ENCODE results near the gene FOXE3.

Gene FOXE3

GRCh38 chr1:47406966-47407365, 9.1 kb upstream of the FOXE3 start:
- no peak for DNase-seq

GRCh38 chr1:47407481-47407880, 8.6 kb upstream of the FOXE3 start:
- DNase-seq, result no peak

DNA sequence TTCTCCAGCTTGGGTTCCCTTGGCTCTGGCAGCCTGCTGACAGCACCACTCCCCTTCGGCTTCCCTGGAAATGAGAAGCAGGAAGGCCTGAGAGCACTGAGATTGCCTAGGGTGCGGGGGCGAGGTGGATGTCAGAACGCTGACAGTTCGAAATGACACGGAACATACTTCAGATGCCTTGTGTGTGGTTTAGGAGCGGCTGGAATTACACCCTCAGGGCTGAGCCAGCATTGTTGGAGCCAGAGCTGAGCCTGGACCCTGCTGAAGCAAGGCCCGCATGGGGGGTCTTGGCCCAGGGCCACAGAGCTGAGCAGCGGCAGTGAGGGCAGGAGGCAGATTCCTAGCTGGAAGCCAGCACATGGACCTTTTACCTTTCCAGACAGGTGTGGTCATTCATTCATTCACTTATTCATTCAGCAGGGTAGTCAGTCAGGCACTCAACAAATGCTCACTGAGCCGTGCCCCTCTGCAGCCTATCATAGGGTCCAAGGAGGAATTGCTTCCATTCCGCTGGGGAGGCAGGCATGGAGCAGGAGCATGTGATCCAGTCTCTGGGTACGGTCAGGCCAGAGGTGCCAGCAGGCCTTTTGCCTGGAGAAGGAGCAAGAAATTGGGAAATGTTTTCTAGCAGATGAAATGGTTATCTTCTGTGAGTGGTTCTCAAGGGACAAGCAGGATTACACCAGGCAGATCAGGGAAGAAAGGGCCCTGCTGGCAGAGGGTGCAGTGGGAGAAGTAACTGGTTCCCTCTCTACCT, 6.6 kb upstream of the FOXE3 start:
- no peak for DNase-seq

DNA sequence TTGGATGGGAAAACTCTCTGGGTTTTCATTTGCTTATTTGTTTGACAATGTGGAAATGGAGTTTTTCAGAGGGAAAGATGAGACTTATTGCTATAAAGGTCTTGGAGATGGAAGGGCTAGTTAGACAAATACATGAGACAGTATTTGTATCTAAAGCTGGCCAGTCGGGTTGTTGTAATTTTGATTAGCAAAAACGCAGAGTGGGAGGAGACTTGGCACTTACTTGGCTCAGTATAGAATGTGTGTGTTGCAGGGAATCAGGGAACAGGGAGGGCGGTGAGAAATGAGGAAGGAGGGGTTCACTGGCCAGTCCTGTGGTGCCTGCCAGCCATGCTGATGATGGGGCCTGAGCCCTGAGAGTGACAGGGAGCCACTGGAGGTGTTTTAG, 6.0 kb upstream of the FOXE3 start:
- DNase-seq, result no peak

DNA sequence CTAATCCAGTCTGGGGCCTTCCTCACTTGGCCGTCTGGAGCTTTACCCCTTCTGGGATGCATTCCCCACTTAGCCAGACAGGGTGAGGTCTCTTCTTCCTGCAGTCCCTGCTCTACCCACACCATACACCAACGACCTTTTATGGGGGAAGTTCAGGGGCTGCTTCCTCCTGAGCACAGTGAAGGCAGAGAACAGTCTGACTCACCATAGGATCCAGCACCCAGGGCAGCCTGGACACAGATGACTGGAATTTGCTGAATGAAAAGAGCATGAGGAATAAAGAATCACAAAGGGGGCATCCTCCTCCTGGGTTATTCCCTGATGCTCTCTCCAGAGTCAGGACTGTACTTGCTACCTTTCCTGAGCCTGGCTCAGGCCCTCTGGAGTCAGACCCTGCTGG, 4.6 kb upstream of the FOXE3 start:
- DNase-seq, result peak; percentile 40

- DNase-seq, result no peak
These were observed 3.6 kb upstream of the FOXE3 start for GRCh38 chr1:47412437-47412836.

- no peak for DNase-seq
These were observed 459 bp downstream of the FOXE3 start for GRCh38 chr1:47416319-47417169.

DNA sequence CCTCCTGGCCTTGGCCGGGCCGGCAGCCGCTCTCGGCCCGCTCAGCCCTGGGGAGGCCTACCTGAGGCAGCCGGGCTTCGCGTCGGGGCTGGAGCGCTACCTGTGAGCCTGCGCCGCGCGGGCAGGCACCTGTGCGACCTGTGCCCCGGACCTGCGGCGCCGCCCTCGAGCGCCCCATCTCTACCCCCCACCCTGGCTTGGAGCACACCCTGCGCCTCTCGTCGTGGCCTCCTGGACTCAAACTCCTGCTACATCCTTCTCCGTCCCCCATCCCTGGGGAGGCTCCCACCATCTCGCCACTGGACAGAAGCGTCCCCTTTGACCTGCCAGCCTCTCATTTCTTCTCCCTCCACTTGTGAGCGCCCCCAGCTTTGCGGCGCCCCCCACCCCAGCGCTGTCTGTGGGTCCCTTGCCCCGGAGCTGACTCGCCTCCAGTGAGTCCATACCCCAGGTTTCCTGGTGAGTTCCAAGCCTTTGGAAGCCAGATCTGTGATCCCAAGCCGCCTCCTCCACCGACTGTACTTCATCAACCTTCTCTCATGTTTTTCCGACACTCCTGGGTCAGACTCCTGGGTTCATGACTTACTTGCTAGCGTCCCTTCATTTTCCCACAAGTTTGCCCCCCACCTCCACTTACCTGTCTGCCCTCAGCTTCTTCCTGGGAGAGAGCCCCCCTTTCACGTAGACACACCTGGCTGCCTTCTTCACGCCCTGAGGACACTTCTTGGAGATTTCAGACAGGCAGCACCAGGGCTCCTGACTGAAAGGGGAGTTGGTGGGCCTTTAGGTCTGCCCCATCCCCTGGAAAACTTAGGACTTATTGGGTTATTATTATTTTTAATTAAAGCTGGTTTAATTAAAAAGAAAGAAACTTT, 1.3 kb downstream of the FOXE3 start:
- DNase-seq, result no peak

- DNase-seq, result no peak
These were observed 2.0 kb downstream of the FOXE3 start for GRCh38 chr1:47418122-47418521.

- DNase-seq, result no peak
These were observed 2.7 kb downstream of the FOXE3 start for GRCh38 chr1:47418681-47419325.

- no peak for DNase-seq
These were observed 4.5 kb downstream of the FOXE3 start for GRCh38 chr1:47420547-47420946.

- DNase-seq, result no peak
These were observed 7.8 kb downstream of the FOXE3 start for GRCh38 chr1:47423872-47424271.

GRCh38 chr1:47424336-47424982, 8.4 kb downstream of the FOXE3 start:
- peak; percentile 38 for DNase-seq

GRCh38 chr1:47431534-47431933, 15.4 kb downstream of the FOXE3 start:
- DNase-seq, result peak; percentile 34

DNA sequence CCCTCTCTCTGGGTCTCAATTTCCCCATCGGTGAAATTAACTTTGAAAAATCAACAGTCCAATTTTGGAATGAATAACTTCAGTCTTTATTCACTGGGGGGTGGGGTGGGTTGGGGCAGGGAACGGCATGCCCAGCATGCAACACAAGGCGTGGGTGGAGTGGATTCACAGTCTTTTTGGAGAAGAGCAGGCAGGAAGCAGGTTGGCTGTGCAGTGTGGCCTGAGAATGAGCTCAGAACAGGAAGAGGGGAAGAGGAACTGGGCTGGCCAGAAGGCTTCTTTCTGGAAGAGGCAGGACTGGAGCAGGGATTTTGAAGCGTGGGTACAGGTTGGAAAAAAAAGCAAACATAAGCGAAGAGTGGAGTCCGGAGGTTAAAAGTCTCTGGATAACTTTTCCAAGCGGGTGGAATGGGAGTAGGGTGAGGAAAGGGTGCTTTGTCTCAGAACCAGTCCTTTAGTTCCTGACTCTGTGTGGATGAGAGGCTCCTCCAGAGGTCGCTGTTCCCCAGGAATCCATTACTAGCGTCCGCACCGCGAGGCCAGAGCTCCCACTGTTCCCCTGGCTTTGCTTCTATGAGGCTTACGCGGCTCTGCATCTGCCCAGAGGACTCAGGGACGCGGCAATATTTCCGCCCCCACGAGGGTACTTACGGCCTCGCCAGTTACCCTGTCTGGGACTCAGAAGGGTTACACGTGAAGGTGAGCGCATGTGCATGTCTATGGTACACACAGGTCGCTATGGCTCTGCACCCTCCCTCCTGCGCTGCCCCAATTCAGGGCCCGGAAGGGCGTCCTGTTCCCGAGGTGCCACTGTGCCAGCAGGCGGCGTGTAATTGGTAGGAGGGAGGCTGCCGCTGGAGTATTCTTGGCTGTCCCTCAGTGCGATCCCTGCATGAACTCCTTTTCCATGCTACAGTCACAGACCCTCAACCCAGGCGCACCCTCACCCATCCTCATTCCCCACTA, 16.3 kb downstream of the FOXE3 start:
- peak; percentile 83 for DNase-seq

- no peak for DNase-seq
These were observed 16.9 kb downstream of the FOXE3 start for GRCh38 chr1:47433037-47433421.

GRCh38 chr1:47433477-47434050, 17.5 kb downstream of the FOXE3 start:
- DNase-seq, result no peak

- peak; percentile 49 for DNase-seq
These were observed 18.2 kb downstream of the FOXE3 start for GRCh38 chr1:47434051-47434842.

- no peak for DNase-seq
These were observed 19.6 kb downstream of the FOXE3 start for GRCh38 chr1:47435506-47436303.

All from inflammatory macrophage treated with lipopolysaccharide for 4 hours (primary cell).